HG02870 (cell line): ENCODE results near the gene GPER1.
"Not testable (repeated sequence)": the region's sequence is repeated elsewhere in the genome, so short reads cannot be mapped to it uniquely, and the experiment has no call there.

Experiments used
- ATAC-seq: cut with Tn5 transposase; IDR thresholded peaks from one replicate; pipeline ENCODE4 v1.9.1; 2021; ENCODE audit warnings: mild to moderate bottlenecking, moderate library complexity; ENCODE audit not compliant: unreplicated experiment

Gene GPER1

GRCh38 chr7:1116383-1117008, 28.6 kb downstream of the GPER1 start:
- not testable (repeated sequence) for ATAC-seq

GRCh38 chr7:1117321-1117928, 29.5 kb downstream of the GPER1 start:
- no peak for ATAC-seq

GRCh38 chr7:1119201-1119600, 31.3 kb downstream of the GPER1 start:
- no peak for ATAC-seq

- ATAC-seq = no peak
Measured at GRCh38 chr7:1120791-1121190, 32.9 kb downstream of the GPER1 start.

- ATAC-seq = no peak
Measured at GRCh38 chr7:1121476-1121875, 33.6 kb downstream of the GPER1 start.

GRCh38 chr7:1121886-1122831, 34.2 kb downstream of the GPER1 start:
- ATAC-seq = no peak

- no peak for ATAC-seq
Measured at GRCh38 chr7:1122832-1123501, 35.1 kb downstream of the GPER1 start.

- no peak for ATAC-seq
Measured at GRCh38 chr7:1123715-1124114, 35.8 kb downstream of the GPER1 start.

GRCh38 chr7:1124164-1124563, 36.3 kb downstream of the GPER1 start:
- ATAC-seq = no peak

GRCh38 chr7:1124816-1125602, 37.1 kb downstream of the GPER1 start:
- ATAC-seq = no peak

- no peak for ATAC-seq
Measured at GRCh38 chr7:1125603-1125969, 37.7 kb downstream of the GPER1 start.

GRCh38 chr7:1127001-1127400, 39.1 kb downstream of the GPER1 start:
- ATAC-seq = no peak

GRCh38 chr7:1129431-1129830, 41.5 kb downstream of the GPER1 start:
- ATAC-seq = no peak

- ATAC-seq = no peak
Measured at GRCh38 chr7:1130021-1130990, 42.4 kb downstream of the GPER1 start.

GRCh38 chr7:1131471-1132265, 43.8 kb downstream of the GPER1 start:
- no peak for ATAC-seq

- ATAC-seq = no peak
Measured at GRCh38 chr7:1134951-1135350, 47.0 kb downstream of the GPER1 start.

- no peak for ATAC-seq
Measured at GRCh38 chr7:1136841-1137516, 49.1 kb downstream of the GPER1 start.
